H1 (cell line): Measurements from ENCODE around the gene SLC6A17. TPM values are rescaled to one million over a fixed set of nuclear protein-coding genes. Genes with fewer than 3 reads are reported as not detected.

Experiments
- CTCF ChIA-PET: fragments of 300-600 bp; sonication (Branson Sonifier 250); formaldehyde crosslinking; loops from one replicate; lab custom pipeline; 2021; ENCODE audit not compliant: partially characterized antibody; lab: Charles Lee
- POLR2A ChIA-PET: fragments of 300-600 bp; sonication (Branson Sonifier 250); formaldehyde crosslinking; loops from one replicate; lab custom pipeline; 2021; ENCODE audit warnings: inconsistent platforms; ENCODE audit not compliant: partially characterized antibody; lab: Charles Lee
- DNase-seq, 2 experiments: peaks; one replicate each; pipeline versions ENCODE4 v3.0.0 to v3.0.0-alpha.2; 2010 to 2022; ENCODE audit warnings: low spot score in 2 of 2, low read depth in 1 of 2, mixed read lengths in 1 of 2
- FAIRE-seq: peaks from 2 replicates; lab custom pipeline; 2011; peaks lifted over from hg19 to GRCh38; lab: Jason Lieb, UNC
- H2AFZ ChIP-seq: 2 replicates; pipeline ENCODE4 v1.8.1; 2012; ENCODE audit warnings: low read length, inconsistent platforms
- H2AK5ac ChIP-seq: 2 replicates; pipeline ENCODE4 v1.6.1; 2013; ENCODE audit warnings: low read depth, low read length
- H2BK120ac ChIP-seq: replicated peaks from 2 replicates; pipeline ENCODE3; 2013; ENCODE audit warnings: low read depth, low read length, inconsistent platforms
- H2BK12ac ChIP-seq: 2 replicates; pipeline ENCODE4 v1.6.1; 2013; ENCODE audit warnings: low read depth, low read length
- H2BK15ac ChIP-seq: 2 replicates; pipeline ENCODE4 v1.6.1; 2013; ENCODE audit warnings: low read length
- H2BK20ac ChIP-seq: 2 replicates; pipeline ENCODE4 v1.6.1; 2013; ENCODE audit warnings: low read length
- H2BK5ac ChIP-seq: 2 replicates; pipeline ENCODE4 v1.6.1; 2013; ENCODE audit warnings: low read depth, low read length
- H3K14ac ChIP-seq: 2 replicates; pipeline ENCODE4 v1.6.1; 2013; ENCODE audit warnings: inconsistent platforms; ENCODE audit not compliant: insufficient read length
- H3K18ac ChIP-seq: 2 replicates; pipeline ENCODE4 v1.6.1; 2013; ENCODE audit warnings: low read length; ENCODE audit errors: extremely low read depth
- H3K23ac ChIP-seq: 2 replicates; pipeline ENCODE4 v1.6.1; 2013; ENCODE audit warnings: inconsistent platforms; ENCODE audit not compliant: insufficient read length
- H3K23me2 ChIP-seq: 2 replicates; pipeline ENCODE4 v1.6.1; 2013; ENCODE audit warnings: low read depth, low read length
- H3K27ac ChIP-seq: 2 replicates; pipeline ENCODE4 v1.6.1; 2011; ENCODE audit warnings: low read depth, low read length, inconsistent platforms
- H3K27me3 ChIP-seq, 4 experiments: replicated peaks in 1 of 4; 1 replicate in 1 of 4; 2 replicates in 3 of 4; pipeline versions ENCODE4 v1.6.1 to v1.8.1; 2011 to 2013; ENCODE audit warnings: low read length in 3 of 4, mild to moderate bottlenecking in 3 of 4, inconsistent platforms in 2 of 4, mixed read lengths in 2 of 4, moderate library complexity in 1 of 4; ENCODE audit not compliant: control insufficient read depth in 3 of 4, insufficient read depth in 3 of 4; ENCODE audit errors: extremely low read depth in 1 of 4
- H3K36me3 ChIP-seq, 4 experiments: 2 replicates each; pipeline versions ENCODE4 v1.6.1 to v1.8.1; 2011 to 2013; ENCODE audit warnings: mild to moderate bottlenecking in 4 of 4, low read length in 3 of 4, moderate library complexity in 2 of 4, control low read depth in 1 of 4, inconsistent platforms in 1 of 4; ENCODE audit not compliant: insufficient read depth in 4 of 4, control insufficient read depth in 2 of 4
- H3K4ac ChIP-seq: replicated peaks from 2 replicates; pipeline ENCODE3; 2013; ENCODE audit warnings: low read length, low read depth, mixed read lengths, inconsistent platforms; ENCODE audit not compliant: insufficient read length
- H3K4me1 ChIP-seq, 4 experiments: replicated peaks in 1 of 4; 1 replicate in 1 of 4; 2 replicates in 3 of 4; pipeline versions ENCODE4 v1.6.1 to v1.8.1; 2011 to 2013; ENCODE audit warnings: low read length in 3 of 4, inconsistent platforms in 2 of 4, mixed read lengths in 1 of 4; ENCODE audit not compliant: insufficient read depth in 4 of 4, control insufficient read depth in 3 of 4
- H3K4me2 ChIP-seq, 2 experiments: 2 replicates each; pipeline versions ENCODE4 v1.6.1 to v1.8.1; 2011 to 2013; ENCODE audit warnings: low read depth in 2 of 2, low read length in 2 of 2, control low read depth in 1 of 2, inconsistent platforms in 1 of 2, mild to moderate bottlenecking in 1 of 2; ENCODE audit not compliant: insufficient read depth in 1 of 2
- H3K4me3 ChIP-seq, 4 experiments: fragments of 200-600, 300-600 bp in 1 of 4; sonication (generic), shearing (Covaris generic), sonication (Bioruptor Twin) in 1 of 4; 2 replicates each; pipeline versions ENCODE4 v1.5.1 to v1.8.1; 2011 to 2016; ENCODE audit warnings: low read length in 4 of 4, low read depth in 3 of 4, control low read depth in 2 of 4, inconsistent platforms in 2 of 4, mild to moderate bottlenecking in 2 of 4, mixed read lengths in 1 of 4, moderate library complexity in 1 of 4; ENCODE audit not compliant: insufficient read depth in 2 of 4; ENCODE audit errors: extremely low read depth in 1 of 4
- H3K56ac ChIP-seq: replicated peaks from 2 replicates; pipeline ENCODE3; 2013; ENCODE audit warnings: low read depth, mild to moderate bottlenecking, mixed read lengths, low read length, inconsistent platforms; ENCODE audit not compliant: insufficient read length
- H3K79me1 ChIP-seq: 2 replicates; pipeline ENCODE4 v1.6.1; 2013; ENCODE audit warnings: low read depth, low read length, control low read depth
- H3K79me2 ChIP-seq, 2 experiments: 2 replicates each; pipeline versions ENCODE4 v1.6.1 to v1.8.1; 2012 to 2013; ENCODE audit warnings: low read length in 2 of 2, mild to moderate bottlenecking in 2 of 2, inconsistent platforms in 1 of 2; ENCODE audit not compliant: insufficient read depth in 2 of 2, control insufficient read depth in 1 of 2
- H3K9ac ChIP-seq, 4 experiments: replicated peaks in 1 of 4; 1 replicate in 1 of 4; 2 replicates in 3 of 4; pipeline versions ENCODE4 v1.6.1 to v1.8.1; 2011 to 2013; ENCODE audit warnings: low read depth in 3 of 4, low read length in 3 of 4, control low read depth in 2 of 4, mild to moderate bottlenecking in 2 of 4, moderate library complexity in 2 of 4, inconsistent platforms in 1 of 4; ENCODE audit errors: extremely low read depth in 1 of 4
- H3K9me3 ChIP-seq, 2 experiments: 2 replicates each; pipeline versions ENCODE4 v1.6.1 to v1.8.1; 2012 to 2013; ENCODE audit warnings: mild to moderate bottlenecking in 2 of 2, moderate library complexity in 2 of 2, control low read depth in 1 of 2, inconsistent platforms in 1 of 2, low read depth in 1 of 2, low read length in 1 of 2, mixed read lengths in 1 of 2; ENCODE audit not compliant: insufficient read depth in 2 of 2
- H4K20me1 ChIP-seq, 2 experiments: replicated peaks in 1 of 2; 2 replicates each; pipeline versions ENCODE3 to v1.8.1; 2011 to 2013; ENCODE audit warnings: inconsistent platforms in 2 of 2, low read length in 2 of 2, mild to moderate bottlenecking in 1 of 2; ENCODE audit not compliant: insufficient read depth in 2 of 2, control insufficient read depth in 1 of 2
- H4K5ac ChIP-seq: 2 replicates; pipeline ENCODE4 v1.6.1; 2013; ENCODE audit warnings: low read length, low read depth, mixed read lengths, inconsistent platforms; ENCODE audit not compliant: insufficient read length
- H4K8ac ChIP-seq: 2 replicates; pipeline ENCODE4 v1.8.0; 2013; ENCODE audit warnings: mild to moderate bottlenecking, moderate library complexity, low read length, inconsistent platforms; ENCODE audit not compliant: insufficient read depth; ENCODE audit errors: extremely low read depth
- H4K91ac ChIP-seq: replicated peaks from 2 replicates; pipeline ENCODE3; 2013; ENCODE audit warnings: low read length, mixed read lengths, inconsistent platforms; ENCODE audit not compliant: insufficient read length
- E2F6 ChIP-seq: IDR thresholded peaks from 2 replicates; pipeline ENCODE4 v1.6.1; 2012; ENCODE audit warnings: inconsistent platforms
- POLR2A ChIP-seq, 2 experiments: IDR thresholded peaks; 1 replicate in 1 of 2; 2 replicates in 1 of 2; pipeline ENCODE4 v1.6.1; 2011; ENCODE audit warnings: low read depth in 2 of 2, low read length in 2 of 2, mild to moderate bottlenecking in 2 of 2; ENCODE audit errors: control extremely low read depth in 1 of 2
- WGBS, 2 experiments: shearing (Covaris generic) in 1 of 2; methylation state at CpG; one replicate each; pipeline versions ENCODE4 v1.1.6 to v1.1.7; 2013 to 2015; ENCODE audit warnings: low lambda C conversion rate in 2 of 2, mixed read lengths in 2 of 2, inconsistent platforms in 1 of 2, low coverage in 1 of 2, missing lambda C conversion rate in 1 of 2; ENCODE audit not compliant: insufficient replicate concordance in 2 of 2, insufficient coverage in 1 of 2, insufficient read length in 1 of 2; ENCODE audit errors: extremely low coverage in 1 of 2, missing lambda C conversion rate in 1 of 2; 5-methylcytosine and 5-hydroxymethylcytosine counted together
- polyA plus RNA-seq, 7 experiments: library from polyadenylated mRNA; depleted of rRNA in 3 of 7; stranded (reverse) in 5 of 7; unstranded in 2 of 7; fragments of >200 nt in 5 of 7; fragments of 200-250 nt in 2 of 7; gene quantifications; 1 replicate in 5 of 7; 2 replicates in 1 of 7; 4 replicates in 1 of 7; pipeline versions ENCODE4 v1.2.1 to v1.2.3, GENCODE V29; 2011 to 2013; ENCODE audit warnings: missing spikeins in 2 of 7, mixed read lengths in 2 of 7
- total RNA-seq: library from RNA; stranded (reverse); fragmentation: NEBNext Ultra II Directional; extraction: Animal tissue kit (Norgen Biotek cat#: 25700); gene quantifications from 2 replicates; pipeline ENCODE4 v1.2.1, GENCODE V29; 2021

SLC6A17 gene
- total and polyA plus RNA-seq, 2 of the 8 experiments (the other 6 are each of a cell fraction or from before 2014, with no cell fraction given), result 0.15 to 0.28 TPM

GRCh38 chr1:110172001-110172400 lies 21.7 kb downstream of the SLC6A17 start:
- no peak overlapping the region for H3K18ac ChIP-seq
- H3K4me1 ChIP-seq, result peaks cover 0 to 4% (median 0%) of the 10 kb centered on the region in 4 experiments; a peak in 2 of 7 replicates
- POLR2A ChIA-PET, result interaction anchor here (0.6 kb wide), 1 partner anchor 178 kb away, joined by 4 read pairs; no protein-coding TSS in a partner anchor
- no peak overlapping the region for H3K56ac ChIP-seq
- no peak overlapping the region for H4K91ac ChIP-seq
- no peak overlapping the region for H3K4me3 ChIP-seq
- WGBS, 2 experiments, result 87% methylated on average over 10 of the region's 10 CpGs; no CpG with 5 or more reads in 1 of the 2 experiments
- H3K27me3 ChIP-seq, result no peaks in the 10 kb centered on the region; a peak in 1 of 7 replicates
- FAIRE-seq, result no peak
- H3K23ac ChIP-seq, result no peak overlapping the region
- H2BK15ac ChIP-seq, result no peak overlapping the region
- H2BK5ac ChIP-seq, result no peak overlapping the region
- no peak overlapping the region for H4K8ac ChIP-seq
- no peaks in the 10 kb centered on the region for H3K23me2 ChIP-seq
- CTCF ChIA-PET, result interaction anchor here (0.7 to 1.6 kb wide), 8 partner anchors 9 to 324 kb away, joined by 3 to 4 read pairs (median 4); no protein-coding TSS in a partner anchor
- TF ChIP-seq E2F6, result no peak
- no peak for TF ChIP-seq POLR2A (IDR thresholded peaks at IDR 0.05; ENCODE audit: control extremely low read depth in 1 of 2, low read depth in 2 of 2, low read length in 2 of 2)
- no peaks in the 10 kb centered on the region for H3K36me3 ChIP-seq
- no peak overlapping the region for H4K5ac ChIP-seq
- no peak overlapping the region for H3K4ac ChIP-seq
- no peaks in the 10 kb centered on the region for H3K79me1 ChIP-seq
- H3K9ac ChIP-seq, result no peak overlapping the region
- no peak overlapping the region for H2AFZ ChIP-seq
- H3K9me3 ChIP-seq, result no peaks in the 10 kb centered on the region
- H4K20me1 ChIP-seq, result no peaks in the 10 kb centered on the region
- no peak overlapping the region for H2BK120ac ChIP-seq
- no peak for DNase-seq
- no peak overlapping the region for H2BK20ac ChIP-seq
- no peak overlapping the region for H3K14ac ChIP-seq
- H3K4me2 ChIP-seq, result no peak overlapping the region
- H3K27ac ChIP-seq, result no peak overlapping the region
- no peaks in the 10 kb centered on the region for H3K79me2 ChIP-seq
- no peak overlapping the region for H2BK12ac ChIP-seq
- no peak overlapping the region for H2AK5ac ChIP-seq
